ENCODE measurements around the gene RABL6.
"Not testable (repeated sequence)": the region's sequence is repeated elsewhere in the genome, so short reads cannot be mapped to it uniquely, and the experiment has no call there.

Gene RABL6

GRCh38 chr9:136840877-136841645 is 33.3 kb downstream of the RABL6 start:
- Histone ChIP-seq H3K27me3 (peaks cover 22% of the 10 kb centered on the region), H3K4me1 (peaks cover 46% of the 10 kb centered on the region), H3K4me3 (no peak overlapping the region), H3K36me3 (peaks cover 47% of the 10 kb centered on the region), H3K9me3 (peaks cover 15% of the 10 kb centered on the region; the same call in 1 of the 2 replicates), H3K4me2 (peak overlapping the region; percentile 93), H3K27ac (0 out of 2 replicates have a peak overlapping the region, but pooled peaks have one; percentile 26), H3K9ac (peak overlapping the region; percentile 29; the same call in 1 of the 2 replicates), H4K20me1 (peaks cover 56% of the 10 kb centered on the region)
- no peak for TF ChIP-seq Cebpa-rat (IDR thresholded peaks at IDR 0.05)

DNA sequence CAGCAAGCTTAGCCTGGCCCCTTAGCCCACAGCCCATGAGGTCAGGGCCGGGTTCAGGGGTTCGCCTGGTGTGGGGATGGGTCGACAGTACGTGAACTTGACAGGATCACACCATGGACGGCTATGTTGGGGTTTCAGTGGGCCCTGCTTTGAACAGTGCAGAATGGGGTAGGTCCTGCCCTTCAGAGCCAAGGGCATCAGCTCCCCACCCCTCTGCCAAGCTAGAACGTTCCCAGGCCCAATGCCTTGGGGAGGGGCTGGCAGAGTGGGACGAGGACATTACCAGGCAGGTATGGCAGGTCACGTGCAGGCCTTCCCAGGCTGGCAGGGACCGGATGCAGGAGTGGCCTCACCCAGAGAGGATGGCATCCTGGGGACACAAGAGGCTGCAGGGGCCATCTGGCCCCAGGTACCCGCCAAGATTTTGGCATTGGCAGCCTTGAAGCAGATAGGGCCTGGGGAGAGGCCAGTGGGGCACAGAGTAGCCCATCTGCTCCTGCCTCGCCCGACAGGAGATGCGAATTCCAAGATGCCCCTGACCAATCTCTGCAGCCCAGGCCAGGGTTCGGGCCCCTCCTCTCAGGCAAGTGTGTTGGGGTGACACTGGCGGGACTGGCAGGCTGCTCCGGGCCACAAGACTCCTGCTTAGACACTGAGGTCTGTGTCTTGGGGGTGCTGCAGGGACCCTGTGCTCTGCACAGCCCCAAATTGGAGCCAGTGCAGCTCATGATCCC is 34.1 kb downstream of the RABL6 start:
- Histone ChIP-seq H4K20me1 (peaks cover 52% of the 10 kb centered on the region), H3K9me3 (peaks cover 18% of the 10 kb centered on the region; the same call in 1 of the 2 replicates), H3K4me1 (peaks cover 47% of the 10 kb centered on the region), H3K9ac (peak overlapping the region; percentile 34; the same call in 1 of the 2 replicates), H3K27ac (0 out of 2 replicates have a peak overlapping the region, but pooled peaks have one; percentile 26), H3K4me3 (peak overlapping the region; percentile 63), H3K4me2 (peak overlapping the region; percentile 93), H3K27me3 (peaks cover 30% of the 10 kb centered on the region), H3K36me3 (peaks cover 40% of the 10 kb centered on the region)

DNA sequence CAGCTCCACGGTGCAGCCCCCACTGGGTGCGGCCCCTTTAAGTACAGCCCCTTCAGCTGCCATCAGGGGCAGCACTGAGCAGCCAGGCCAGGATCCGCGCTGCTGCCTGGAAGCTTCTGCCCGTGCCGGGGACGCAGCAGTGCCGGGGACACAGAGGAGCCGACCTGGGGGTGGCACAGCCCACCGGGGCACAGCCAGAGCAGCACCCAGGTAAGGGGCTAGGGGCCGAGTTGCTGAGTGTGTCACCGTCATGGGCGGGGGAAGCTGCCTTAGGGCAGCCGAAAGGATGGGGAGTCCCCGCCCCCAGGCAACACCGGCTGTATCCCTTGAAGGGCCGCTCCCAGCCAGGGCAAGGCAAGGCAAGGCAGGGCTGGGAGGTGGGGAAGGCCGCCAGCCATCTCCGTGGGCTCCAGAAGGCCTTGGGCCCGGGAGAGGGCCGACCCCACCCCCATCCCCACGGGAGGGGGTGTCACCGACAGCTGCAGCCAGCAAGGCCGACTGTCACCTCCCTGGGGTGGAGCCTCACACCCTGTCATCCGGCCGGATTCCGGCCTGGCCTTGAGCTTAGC is 34.7 kb downstream of the RABL6 start, which contains the start of gene AJM1:
TSS of gene AJM1 (plus strand) at position 99 of the 569 bp plus-strand sequence. CDS start 1,937 bp downstream, outside the sequence.
- H4K20me1 ChIP-seq, result peaks cover 52% of the 10 kb centered on the region
- peaks cover 35% of the 10 kb centered on the region for H3K36me3 ChIP-seq
- peak within 1 kb of the TSS; percentile 93 for H3K4me2 ChIP-seq
- H3K9me3 ChIP-seq, result peaks cover 18% of the 10 kb centered on the region; the same call in 1 of the 2 replicates
- H3K27me3 ChIP-seq, result peaks cover 33% of the 10 kb centered on the region
- peak within 1 kb of the TSS; percentile 63 for H3K4me3 ChIP-seq
- peak within 1 kb of the TSS; percentile 53; the same call in 1 of the 2 replicates for H3K9ac ChIP-seq
- peak within 1 kb of the TSS; percentile 50; the same call in 1 of the 2 replicates for H3K27ac ChIP-seq
- peaks cover 51% of the 10 kb centered on the region for H3K4me1 ChIP-seq

- Histone ChIP-seq H3K4me2 (peak overlapping the region; percentile 86), H3K9me3 (peaks cover 18% of the 10 kb centered on the region; the same call in 1 of the 2 replicates), H4K20me1 (peaks cover 52% of the 10 kb centered on the region), H3K4me3 (peak overlapping the region; percentile 44; the same call in 1 of the 2 replicates), H3K9ac (0 out of 2 replicates have a peak overlapping the region, but pooled peaks have one; percentile 53), H3K27me3 (peaks cover 41% of the 10 kb centered on the region), H3K36me3 (peaks cover 27% of the 10 kb centered on the region), H3K4me1 (peaks cover 59% of the 10 kb centered on the region)
- H3K27ac ChIP-seq, result not testable (repeated sequence)
These were observed 35.5 kb downstream of the RABL6 start for GRCh38 chr9:136843159-136843800.

DNA sequence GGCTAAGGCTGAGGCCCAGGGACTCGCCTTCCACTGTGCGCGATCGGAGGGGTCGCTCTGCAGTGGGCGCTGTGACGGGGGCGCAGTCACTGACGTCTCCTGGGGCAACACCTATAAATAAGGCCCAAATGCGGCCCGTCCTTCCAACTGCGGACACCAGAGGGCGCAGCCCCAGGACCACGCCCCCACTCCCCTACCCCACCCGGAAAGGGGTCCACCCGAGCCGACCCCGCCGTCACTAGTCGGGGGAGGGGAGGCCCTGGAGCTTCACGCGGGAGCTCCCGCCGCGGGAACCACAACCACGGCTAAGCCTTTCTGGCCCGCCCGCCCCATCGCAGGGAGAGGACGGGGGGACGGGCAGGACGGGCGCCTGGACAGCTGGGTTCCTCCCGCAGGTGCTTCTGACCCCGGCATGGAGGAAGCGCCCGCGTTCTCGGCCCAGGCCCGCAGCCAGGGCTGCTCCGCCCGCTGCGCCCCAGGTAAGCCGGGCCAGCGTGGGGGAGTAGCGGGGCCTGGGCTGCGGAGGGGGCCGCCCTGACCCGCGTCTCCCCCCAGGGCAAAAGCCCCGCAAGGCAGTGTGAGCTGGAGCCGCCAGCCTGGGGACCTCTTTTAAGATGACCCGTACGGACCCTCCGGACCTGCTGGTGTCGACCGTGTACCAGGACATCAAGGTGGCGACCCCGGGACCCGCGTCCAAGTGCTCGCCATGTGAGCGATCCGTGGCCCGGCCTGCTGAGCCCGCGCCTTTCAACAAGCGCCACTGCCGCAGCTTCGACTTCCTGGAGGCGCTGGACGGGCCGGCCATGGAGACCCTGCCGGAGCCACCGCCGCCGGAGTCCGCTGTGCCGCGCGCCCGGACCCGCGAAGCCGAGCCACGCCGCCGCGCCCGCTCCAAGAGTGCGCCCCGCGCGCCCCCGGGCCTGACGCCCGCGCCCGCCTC is 36.3 kb downstream of the RABL6 start:
- H3K36me3 ChIP-seq, result peaks cover 19% of the 10 kb centered on the region
- H3K4me2 ChIP-seq, result peak overlapping the region; percentile 86
- H3K4me1 ChIP-seq, result peaks cover 60% of the 10 kb centered on the region
- peaks cover 41% of the 10 kb centered on the region for H3K27me3 ChIP-seq
- H3K27ac ChIP-seq, H3K9ac ChIP-seq: not testable (repeated sequence)
- peak overlapping the region; percentile 44; the same call in 1 of the 2 replicates for H3K4me3 ChIP-seq
- H4K20me1 ChIP-seq, result peaks cover 51% of the 10 kb centered on the region
- H3K9me3 ChIP-seq, result peaks cover 18% of the 10 kb centered on the region; the same call in 1 of the 2 replicates

DNA sequence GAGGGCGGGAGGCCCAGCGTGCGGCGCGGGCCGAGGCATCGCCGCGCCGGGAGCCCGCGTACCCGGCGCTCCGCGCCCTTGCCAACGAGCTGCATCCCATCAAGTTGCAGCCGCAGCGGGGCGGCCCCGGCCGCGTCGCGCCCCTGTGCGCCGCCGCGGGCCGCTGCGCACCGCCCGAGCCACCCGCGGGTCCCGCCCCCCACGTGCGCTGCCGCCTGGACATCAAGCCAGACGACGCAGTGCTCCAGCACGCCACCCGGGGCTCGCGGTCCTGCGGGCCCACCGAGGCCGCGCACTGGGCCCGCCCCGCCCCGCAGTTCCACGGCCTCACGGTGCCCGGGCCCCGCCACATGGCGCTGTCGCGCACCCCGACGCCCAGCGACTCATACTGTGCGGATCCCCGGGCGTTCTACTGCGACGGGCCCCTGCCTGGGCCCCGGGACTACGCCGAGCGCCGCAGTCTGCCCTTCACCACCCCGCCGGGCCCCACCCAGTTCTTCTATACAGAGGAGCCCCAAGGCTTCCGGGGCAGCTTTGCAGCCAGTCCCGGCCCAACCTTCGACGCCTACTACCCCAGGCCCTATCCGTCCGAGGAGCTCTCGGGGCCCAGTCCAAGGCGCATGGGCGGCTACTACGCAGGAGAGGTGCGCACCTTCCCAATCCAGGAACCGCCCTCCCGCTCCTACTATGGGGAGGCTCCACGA is 37.2 kb downstream of the RABL6 start:
- no peak for TF ChIP-seq Cebpa-rat (IDR thresholded peaks at IDR 0.05)
- Histone ChIP-seq H3K9ac (no peak overlapping the region), H3K27ac (no peak overlapping the region)

DNA sequence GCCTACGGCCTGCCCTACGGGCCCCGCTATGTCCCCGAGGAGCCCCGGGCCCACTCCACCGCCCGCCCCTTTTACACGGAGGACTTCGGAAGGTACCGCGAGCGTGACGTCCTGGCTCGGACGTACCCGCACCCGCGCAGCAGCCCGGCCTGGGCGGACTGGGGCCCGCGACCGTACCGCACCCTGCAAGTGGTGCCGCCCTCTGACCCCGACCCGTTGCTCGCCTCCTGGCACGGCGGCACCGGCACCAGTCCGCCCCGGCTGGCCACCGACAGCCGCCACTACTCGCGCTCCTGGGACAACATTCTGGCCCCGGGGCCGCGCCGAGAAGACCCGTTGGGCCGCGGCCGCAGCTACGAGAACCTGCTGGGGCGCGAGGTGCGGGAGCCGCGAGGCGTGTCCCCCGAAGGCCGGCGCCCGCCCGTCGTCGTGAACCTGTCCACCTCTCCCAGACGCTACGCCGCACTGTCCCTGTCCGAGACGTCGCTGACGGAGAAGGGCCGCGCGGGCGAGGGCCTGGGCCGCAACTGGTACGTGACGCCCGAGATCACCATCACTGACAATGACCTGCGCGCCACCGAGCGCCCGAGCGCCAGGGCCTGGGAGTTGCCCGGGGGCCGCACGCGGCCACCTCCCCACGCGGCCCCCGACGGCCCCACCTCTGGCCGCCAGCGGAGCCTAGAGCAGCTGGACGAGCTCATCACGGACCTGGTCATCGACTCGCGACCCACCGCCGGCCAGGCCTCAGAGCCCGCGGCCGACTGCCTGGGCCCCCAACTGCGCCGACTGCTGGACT is 37.9 kb downstream of the RABL6 start:
- H3K27ac ChIP-seq, result no peak overlapping the region
- peaks cover 18% of the 10 kb centered on the region; the same call in 1 of the 2 replicates for H3K9me3 ChIP-seq
- H3K36me3 ChIP-seq, result peaks cover 10% of the 10 kb centered on the region; the same call in 1 of the 2 replicates
- H3K4me3 ChIP-seq, result no peak overlapping the region
- no peak overlapping the region for H3K9ac ChIP-seq
- H4K20me1 ChIP-seq, result peaks cover 47% of the 10 kb centered on the region
- peaks cover 62% of the 10 kb centered on the region for H3K4me1 ChIP-seq
- H3K4me2 ChIP-seq, result no peak overlapping the region
- TF ChIP-seq Cebpa-rat (IDR thresholded peaks at IDR 0.05), result no peak
- peaks cover 41% of the 10 kb centered on the region for H3K27me3 ChIP-seq

More for the DNA sequence above, 37.2 kb downstream of the RABL6 start:
- peaks cover 18% of the 10 kb centered on the region; the same call in 1 of the 2 replicates for H3K9me3 ChIP-seq
- peaks cover 47% of the 10 kb centered on the region for H4K20me1 ChIP-seq
- H3K4me1 ChIP-seq, result peaks cover 62% of the 10 kb centered on the region
- H3K27me3 ChIP-seq, result peaks cover 41% of the 10 kb centered on the region
- H3K4me2 ChIP-seq, result no peak overlapping the region
- H3K36me3 ChIP-seq, result peaks cover 11% of the 10 kb centered on the region
- H3K4me3 ChIP-seq, result no peak overlapping the region
